ENCODE results near the gene ING3.

- TF ChIP-seq CTCF (conservative IDR thresholded peaks at IDR 0.05) (no peak), ZFX (IDR thresholded peaks at IDR 0.05) (no peak)
Observed at GRCh38 chr7:120915314-120916105, 35.1 kb upstream of the ING3 start.
